HCT116 (cell line): ENCODE results near the gene ASB8. TPM values are rescaled to one million over a fixed set of nuclear protein-coding genes. Genes with fewer than 3 reads are reported as not detected.

ENCODE experiments used
- ATAC-seq: fragments of 200-7000 bp; cut with Tn5 transposase; 2 replicates; pipeline ENCODE4 v1.9.1; 2020; ENCODE audit warnings: mild to moderate bottlenecking, moderate library complexity
- BruUV-seq: library from RNA; stranded (reverse); fragments of 400-500 nt; replicated peaks from 2 replicates; lab custom pipeline; 2021; lab: Mats Ljungman, UMichigan
- CTCF ChIA-PET: fragments of 300-600 bp; sonication (Branson Sonifier 250); formaldehyde crosslinking; loops from one replicate; lab custom pipeline; 2021; ENCODE audit warnings: antibody characterized with exemption; lab: Charles Lee
- POLR2A ChIA-PET: fragments of 300-600, 350-600 bp; sonication (Branson Sonifier 250); formaldehyde crosslinking; loops from one replicate; lab custom pipeline; 2021; ENCODE audit warnings: antibody characterized with exemption; lab: Charles Lee
- RAD21 ChIA-PET, 2 experiments: fragments of 300-600 bp; sonication (Branson Sonifier 250); formaldehyde crosslinking; loops; one replicate each; lab custom pipeline; 2023; ENCODE audit warnings: low total read pairs in 2 of 2; ENCODE audit not compliant: uncharacterized antibody in 2 of 2, unreplicated experiment in 2 of 2, low non-redundant PET in 1 of 2; lab: Charles Lee
- DNase-seq: peaks from one replicate; pipeline ENCODE4 v3.0.0-alpha.2; 2010; ENCODE audit warnings: low read depth, low spot score
- H2AFZ ChIP-seq: fragments of 200-600 bp; shearing (Covaris generic), sonication (generic); 2 replicates; pipeline ENCODE4 v1.6.1; 2017; ENCODE audit warnings: low read depth, mixed run types, mixed read lengths, antibody characterized with exemption, low read length; ENCODE audit not compliant: poor library complexity, severe bottlenecking
- H3K27ac ChIP-seq: 2 replicates; pipeline ENCODE4 v1.5.1; 2012; ENCODE audit warnings: low read depth, low read length
- H3K27me3 ChIP-seq: fragments of 200-600 bp; sonication (generic); 2 replicates; pipeline ENCODE4 v1.6.1; 2016; ENCODE audit warnings: mixed run types, low read length, mixed read lengths; ENCODE audit not compliant: insufficient read depth
- H3K36me3 ChIP-seq, 2 experiments: fragments of 200-500 bp in 1 of 2; fragments of 200-600 bp in 1 of 2; sonication (Bioruptor generic) in 1 of 2; sonication (generic) in 1 of 2; 2 replicates each; pipeline versions ENCODE4 v1.5.1 to v1.6.1; 2014 to 2016; ENCODE audit warnings: low read length in 2 of 2, inconsistent platforms in 1 of 2, mixed read lengths in 1 of 2, mixed run types in 1 of 2; ENCODE audit not compliant: insufficient read depth in 2 of 2, control insufficient read depth in 1 of 2
- H3K4me1 ChIP-seq, 2 experiments: fragments of 200-600 bp in 1 of 2; sonication (generic) in 1 of 2; 2 replicates each; pipeline versions ENCODE4 v1.5.1 to v1.6.1; 2012 to 2017; ENCODE audit warnings: low read length in 2 of 2, inconsistent platforms in 1 of 2, mild to moderate bottlenecking in 1 of 2, mixed read lengths in 1 of 2, mixed run types in 1 of 2, moderate library complexity in 1 of 2; ENCODE audit not compliant: insufficient read depth in 2 of 2, control insufficient read depth in 1 of 2
- H3K4me2 ChIP-seq: fragments of 200-600 bp; sonication (generic); 2 replicates; pipeline ENCODE4 v1.6.1; 2017; ENCODE audit warnings: mixed run types, low read length, mixed read lengths
- H3K4me3 ChIP-seq, 2 experiments: fragments of 200-600 bp in 1 of 2; sonication (generic) in 1 of 2; replicated peaks in 1 of 2; 2 replicates each; pipeline ENCODE4 v1.5.1; 2011 to 2016; ENCODE audit warnings: low read length in 2 of 2, control low read depth in 1 of 2, low read depth in 1 of 2, mild to moderate bottlenecking in 1 of 2, mixed read lengths in 1 of 2, mixed run types in 1 of 2
- H3K79me2 ChIP-seq: fragments of 200-600 bp; sonication (generic); 2 replicates; pipeline ENCODE4 v1.6.1; 2017; ENCODE audit warnings: mild to moderate bottlenecking, mixed run types, low read length, moderate library complexity, mixed read lengths; ENCODE audit not compliant: insufficient read depth
- H3K9ac ChIP-seq: fragments of 200-600 bp; sonication (generic); 2 replicates; pipeline ENCODE4 v1.6.1; 2016; ENCODE audit warnings: low read length, mixed read lengths
- H3K9me2 ChIP-seq: fragments of 200-600 bp; sonication (generic), shearing (Covaris generic); 2 replicates; pipeline ENCODE4 v1.6.1; 2017; ENCODE audit warnings: mixed run types, mild to moderate bottlenecking, moderate library complexity; ENCODE audit not compliant: insufficient read depth
- H3K9me3 ChIP-seq, 2 experiments: fragments of 200-500 bp in 1 of 2; fragments of 200-600 bp in 1 of 2; sonication (Bioruptor generic) in 1 of 2; sonication (generic) in 1 of 2; 2 replicates each; pipeline ENCODE4 v1.6.1; 2014 to 2017; ENCODE audit warnings: low read length in 2 of 2, mixed read lengths in 2 of 2, inconsistent platforms in 1 of 2, low read depth in 1 of 2, mild to moderate bottlenecking in 1 of 2, mixed run types in 1 of 2, moderate library complexity in 1 of 2; ENCODE audit not compliant: control insufficient read depth in 1 of 2, insufficient read depth in 1 of 2
- H4K20me1 ChIP-seq: fragments of 200-600 bp; sonication (generic), shearing (Covaris generic); 2 replicates; pipeline ENCODE4 v1.6.1; 2017; ENCODE audit warnings: mixed run types, mild to moderate bottlenecking, moderate library complexity; ENCODE audit not compliant: insufficient read depth
- CBX3 ChIP-seq: IDR thresholded peaks from 2 replicates; pipeline ENCODE4 v1.6.1; 2012; ENCODE audit warnings: low read depth
- ELF1 ChIP-seq: IDR thresholded peaks from 2 replicates; pipeline ENCODE4 v1.6.1; 2012; ENCODE audit warnings: low read depth, borderline replicate concordance
- MAX ChIP-seq: IDR thresholded peaks from 2 replicates; pipeline ENCODE4 v1.6.1; 2012
- POLR2A ChIP-seq: IDR thresholded peaks from 2 replicates; pipeline ENCODE4 v1.7.0; 2011; ENCODE audit warnings: borderline replicate concordance; ENCODE audit not compliant: insufficient read depth, insufficient read length; ENCODE audit errors: extremely low read depth
- POLR2AphosphoS5 ChIP-seq: IDR thresholded peaks from 2 replicates; pipeline ENCODE4 v1.6.1; 2011; ENCODE audit warnings: mild to moderate bottlenecking, low read depth, low read length, moderate library complexity
- SIN3A ChIP-seq: IDR thresholded peaks from 2 replicates; pipeline ENCODE4 v1.6.1; 2012; ENCODE audit warnings: low read depth
- YY1 ChIP-seq: IDR thresholded peaks from 2 replicates; pipeline ENCODE4 v1.6.1; 2011; ENCODE audit warnings: low read length, low read depth, moderate library complexity, mild to moderate bottlenecking; ENCODE audit not compliant: insufficient replicate concordance; ENCODE audit errors: extremely low read depth
- intact Hi-C: fragments of 100-400 bp; cut with micrococcal nuclease; formaldehyde crosslinking; loops from 2 replicates; pipeline ENCODE4 v1.10.0; 2022
- total RNA-seq: library from RNA; stranded (reverse); gene quantifications from one replicate; pipeline ENCODE4 v1.2.1, GENCODE V29; 2021; ENCODE audit not compliant: unreplicated experiment

The ASB8 gene
- total RNA-seq, 1 experiment from 2014 or later, result 14.0 TPM

GRCh38 chr12:48119078-48119833 lies 38.1 kb downstream of the ASB8 start, which contains the start of gene PFKM:
PFKM (plus strand) TSS chr12:48119364; CDS start chr12:48122775, 3,411 bp downstream.
- DNase-seq, result peak; percentile 87
- Histone ChIP-seq H3K27me3 (0 out of 2 replicates have a peak, but pooled peaks cover 4% of the 10 kb centered on the region), H3K79me2 (peaks cover 25% of the 10 kb centered on the region), H3K4me1 (peaks cover 12 to 17% of the 10 kb centered on the region in 2 experiments), H3K36me3 (peaks cover 13% of the 10 kb centered on the region in 2 experiments; a peak in 3 of 4 replicates), H2AFZ (peak within 1 kb of the TSS; percentile 5), H3K4me3 (peak within 1 kb of the TSS; percentile 79 to 93), H3K9ac (peak within 1 kb of the TSS; percentile 81), H3K27ac (peak within 1 kb of the TSS; percentile 8; the same call in 1 of the 2 replicates), H3K4me2 (peak within 1 kb of the TSS; percentile 86), H4K20me1 (no peaks in the 10 kb centered on the region), H3K9me2 (no peaks in the 10 kb centered on the region), H3K9me3 (no peaks in the 10 kb centered on the region)
- RAD21 ChIA-PET, result no interaction called here
- ATAC-seq, result peak; percentile 100
- BruUV-seq, result no TSS peak
- intact Hi-C loops, result no loop called here
- peak; percentile 70 for TF ChIP-seq POLR2AphosphoS5
- peak; percentile 69 for TF ChIP-seq POLR2A
- peak; percentile 51 for TF ChIP-seq MAX
- TF ChIP-seq SIN3A, result no peak; the same call in 1 of the 2 replicates
- TF ChIP-seq CBX3, result no peak
- no peak for TF ChIP-seq ELF1
- TF ChIP-seq YY1, result peak; percentile 34
- CTCF ChIA-PET, result interaction anchor here (0.7 to 1.3 kb wide), 4 partner anchors 38 to 335 kb away, joined by 3 read pairs; partner anchors contain the start of gene ASB8
- POLR2A ChIA-PET, result interaction anchor here (0.8 to 1.4 kb wide), 4 partner anchors 9 to 383 kb away, joined by 3 to 6 read pairs (median 4); partner anchors contain the start of gene SENP1
